ENCODE results near the gene ARHGEF12.

DNA sequence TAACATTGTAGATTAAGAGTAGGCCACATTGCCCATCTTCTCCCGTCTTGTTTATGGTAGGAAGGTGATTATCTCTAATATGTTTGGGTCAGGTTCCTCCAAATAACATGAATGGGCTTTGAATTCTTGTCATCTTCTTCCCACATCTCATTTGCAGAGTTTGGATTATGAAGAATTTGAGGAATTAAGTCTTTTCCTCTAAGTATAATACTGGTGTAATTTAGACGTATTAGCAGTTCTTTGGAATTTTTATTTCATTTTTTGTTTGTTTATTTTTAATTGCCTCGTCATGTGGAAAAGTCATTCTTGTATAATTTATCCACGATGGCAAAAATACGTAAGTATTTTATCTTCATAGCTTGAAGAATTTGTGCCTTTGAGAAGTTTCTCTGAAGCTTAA is 73.4 kb downstream of the ARHGEF12 start:
- TF ChIP-seq, protein P1, sequence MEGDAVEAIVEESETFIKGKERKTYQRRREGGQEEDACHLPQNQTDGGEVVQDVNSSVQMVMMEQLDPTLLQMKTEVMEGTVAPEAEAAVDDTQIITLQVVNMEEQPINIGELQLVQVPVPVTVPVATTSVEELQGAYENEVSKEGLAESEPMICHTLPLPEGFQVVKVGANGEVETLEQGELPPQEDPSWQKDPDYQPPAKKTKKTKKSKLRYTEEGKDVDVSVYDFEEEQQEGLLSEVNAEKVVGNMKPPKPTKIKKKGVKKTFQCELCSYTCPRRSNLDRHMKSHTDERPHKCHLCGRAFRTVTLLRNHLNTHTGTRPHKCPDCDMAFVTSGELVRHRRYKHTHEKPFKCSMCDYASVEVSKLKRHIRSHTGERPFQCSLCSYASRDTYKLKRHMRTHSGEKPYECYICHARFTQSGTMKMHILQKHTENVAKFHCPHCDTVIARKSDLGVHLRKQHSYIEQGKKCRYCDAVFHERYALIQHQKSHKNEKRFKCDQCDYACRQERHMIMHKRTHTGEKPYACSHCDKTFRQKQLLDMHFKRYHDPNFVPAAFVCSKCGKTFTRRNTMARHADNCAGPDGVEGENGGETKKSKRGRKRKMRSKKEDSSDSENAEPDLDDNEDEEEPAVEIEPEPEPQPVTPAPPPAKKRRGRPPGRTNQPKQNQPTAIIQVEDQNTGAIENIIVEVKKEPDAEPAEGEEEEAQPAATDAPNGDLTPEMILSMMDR (IDR thresholded peaks at IDR 0.05): no peak
- no peak for TF ChIP-seq EZH2 (IDR thresholded peaks at IDR 0.05; ENCODE audit: borderline replicate concordance, insufficient read depth, low read depth, low read length, poor library complexity, severe bottlenecking)
